HS-5 (cell line): ENCODE results near the gene ITGB5.
"Not testable (repeated sequence)": the region's sequence is repeated elsewhere in the genome, so short reads cannot be mapped to it uniquely, and the experiment has no call there.

Experiments used
- DNase-seq: peaks from one replicate; pipeline ENCODE4 v3.0.0-alpha.2; 2012; ENCODE audit warnings: low read depth

ITGB5 gene

GRCh38 chr3:124772081-124772831 is 114.9 kb downstream of the ITGB5 start:
- DNase-seq: no peak

GRCh38 chr3:124771083-124771445 is 116.1 kb downstream of the ITGB5 start:
- DNase-seq: no peak

- DNase-seq: no peak
These were observed 116.7 kb downstream of the ITGB5 start for GRCh38 chr3:124770336-124771082.

- no peak for DNase-seq
These were observed 117.7 kb downstream of the ITGB5 start for GRCh38 chr3:124769462-124769861.

- DNase-seq: no peak
These were observed 118.4 kb downstream of the ITGB5 start for GRCh38 chr3:124768812-124769211.

GRCh38 chr3:124767691-124768090 is 119.5 kb downstream of the ITGB5 start:
- no peak for DNase-seq

GRCh38 chr3:124767264-124767663 is 119.9 kb downstream of the ITGB5 start:
- no peak for DNase-seq

- DNase-seq: no peak
These were observed 120.8 kb downstream of the ITGB5 start for GRCh38 chr3:124766113-124767095.

GRCh38 chr3:124765197-124765840 is 121.8 kb downstream of the ITGB5 start:
- DNase-seq: no peak

- no peak for DNase-seq
These were observed 122.4 kb downstream of the ITGB5 start for GRCh38 chr3:124764746-124765145.

- DNase-seq: no peak
These were observed 123.4 kb downstream of the ITGB5 start for GRCh38 chr3:124763644-124764358.

- DNase-seq: no peak
These were observed 124.0 kb downstream of the ITGB5 start for GRCh38 chr3:124763206-124763605.

- no peak for DNase-seq
These were observed 124.5 kb downstream of the ITGB5 start for GRCh38 chr3:124762661-124763011.

GRCh38 chr3:124761935-124762660 is 125.1 kb downstream of the ITGB5 start:
- DNase-seq: no peak

- peak; percentile 61 for DNase-seq
These were observed 125.8 kb downstream of the ITGB5 start for GRCh38 chr3:124761250-124761796.

GRCh38 chr3:124760601-124761000 is 126.6 kb downstream of the ITGB5 start:
- peak; percentile 37 for DNase-seq

GRCh38 chr3:124759666-124760401 is 127.3 kb downstream of the ITGB5 start:
- no peak for DNase-seq

- no peak for DNase-seq
These were observed 128.1 kb downstream of the ITGB5 start for GRCh38 chr3:124758851-124759635.

- not testable (repeated sequence) for DNase-seq
These were observed 129.2 kb downstream of the ITGB5 start for GRCh38 chr3:124757926-124758325.
